Activated B cell treated with CpG ODN at 0.5 μM for 24 hours (primary cell): ENCODE measurements around the gene USH1C. TPM values are rescaled to one million over a fixed set of nuclear protein-coding genes. Genes with fewer than 3 reads are reported as not detected.

Experiments used
- ATAC-seq: fragments of 200-7000 bp; cut with Tn5 transposase; one replicate; pipeline ENCODE4 v1.10.0; 2021; ENCODE audit warnings: low read depth, mild to moderate bottlenecking, moderate library complexity
- CTCF ChIA-PET: fragments of 350-600 bp; sonication (Branson Sonifier 250); formaldehyde crosslinking; loops from one replicate; lab custom pipeline; 2021; ENCODE audit warnings: antibody characterized with exemption; lab: Charles Lee
- POLR2A ChIA-PET: fragments of 350-600 bp; sonication (Branson Sonifier 250); formaldehyde crosslinking; loops from one replicate; lab custom pipeline; 2021; ENCODE audit warnings: antibody characterized with exemption; lab: Charles Lee
- DNase-seq: peaks from one replicate; pipeline ENCODE4 v3.0.0; 2022
- H3K27ac Mint-ChIP-seq: one replicate; pipeline ENCODE4 v1.8.0; 2020; ENCODE audit warnings: mixed read lengths
- H3K27me3 Mint-ChIP-seq: one replicate; pipeline ENCODE4 v1.8.0; 2021; ENCODE audit warnings: mixed read lengths
- H3K36me3 Mint-ChIP-seq: one replicate; pipeline ENCODE4 v1.8.0; 2021; ENCODE audit warnings: low read depth, mixed read lengths
- H3K4me1 Mint-ChIP-seq: one replicate; pipeline ENCODE4 v1.8.0; 2021; ENCODE audit warnings: mixed read lengths
- H3K4me3 Mint-ChIP-seq: one replicate; pipeline ENCODE4 v1.8.0; 2020; ENCODE audit warnings: mild to moderate bottlenecking, mixed read lengths
- H3K9me3 Mint-ChIP-seq: one replicate; pipeline ENCODE4 v1.8.0; 2020; ENCODE audit warnings: mixed read lengths
- CTCF ChIP-seq: fragments of 200-600 bp; IDR thresholded peaks from one replicate; pipeline ENCODE4 v1.8.0; 2022; ENCODE audit warnings: antibody characterized with exemption, mild to moderate bottlenecking
- intact Hi-C: fragments of 100-400 bp; cut with micrococcal nuclease; formaldehyde crosslinking; loops from one replicate; pipeline ENCODE4 v1.15.1; 2024
- total RNA-seq: library from RNA; stranded (reverse); gene quantifications from 2 replicates; pipeline ENCODE4 v1.2.3, GENCODE V29; 2022

USH1C gene
- total RNA-seq, 1 donor from 2014 or later = not detected

GRCh38 chr11:17472467-17472866, 71.7 kb downstream of the USH1C start:
- no peaks in the 10 kb centered on the region for H3K36me3 Mint-ChIP-seq
- TF ChIP-seq CTCF = no peak
- ChIA-PET CTCF (no interaction called here), POLR2A (no interaction called here)
- H3K4me3 Mint-ChIP-seq = no peak overlapping the region
- H3K27me3 Mint-ChIP-seq = peaks cover 49% of the 10 kb centered on the region
- intact Hi-C loops = no loop called here
- ATAC-seq (no peak), DNase-seq (no peak)
- no peaks in the 10 kb centered on the region for H3K9me3 Mint-ChIP-seq
- H3K4me1 Mint-ChIP-seq = no peaks in the 10 kb centered on the region
- no peak overlapping the region for H3K27ac Mint-ChIP-seq

GRCh38 chr11:17471501-17471900, 72.7 kb downstream of the USH1C start:
- no peaks in the 10 kb centered on the region for H3K4me1 Mint-ChIP-seq
- POLR2A ChIA-PET = no interaction called here
- CTCF ChIA-PET = no interaction called here
- H3K4me3 Mint-ChIP-seq = no peak overlapping the region
- no peaks in the 10 kb centered on the region for H3K36me3 Mint-ChIP-seq
- DNase-seq (no peak), ATAC-seq (no peak)
- no peak for TF ChIP-seq CTCF
- H3K27ac Mint-ChIP-seq = no peak overlapping the region
- H3K27me3 Mint-ChIP-seq = peaks cover 43% of the 10 kb centered on the region
- H3K9me3 Mint-ChIP-seq = no peaks in the 10 kb centered on the region
- intact Hi-C loops = no loop called here

- no peak overlapping the region for H3K27ac Mint-ChIP-seq
- ChIA-PET POLR2A (no interaction called here), CTCF (no interaction called here)
- no peak overlapping the region for H3K4me3 Mint-ChIP-seq
- no peak for TF ChIP-seq CTCF
- no peaks in the 10 kb centered on the region for H3K9me3 Mint-ChIP-seq
- H3K36me3 Mint-ChIP-seq = no peaks in the 10 kb centered on the region
- H3K27me3 Mint-ChIP-seq = peaks cover 31% of the 10 kb centered on the region
- no peaks in the 10 kb centered on the region for H3K4me1 Mint-ChIP-seq
- intact Hi-C loops = no loop called here
- DNase-seq (no peak), ATAC-seq (no peak)
Observed at GRCh38 chr11:17469998-17470397, 74.2 kb downstream of the USH1C start.

- no peak for DNase-seq
- Mint-ChIP-seq H3K36me3 (no peaks in the 10 kb centered on the region), H3K9me3 (no peaks in the 10 kb centered on the region), H3K27ac (no peak overlapping the region), H3K27me3 (peaks cover 16% of the 10 kb centered on the region), H3K4me1 (no peaks in the 10 kb centered on the region), H3K4me3 (no peak overlapping the region)
- TF ChIP-seq CTCF = no peak
- no peak for ATAC-seq
- intact Hi-C loops = no loop called here
- POLR2A ChIA-PET = no interaction called here
- CTCF ChIA-PET = no interaction called here
Observed at GRCh38 chr11:17468122-17468521, 76.1 kb downstream of the USH1C start.

- H3K27ac Mint-ChIP-seq = no peak overlapping the region
- DNase-seq = no peak
- intact Hi-C loops = no loop called here
- no peak for ATAC-seq
- H3K27me3 Mint-ChIP-seq = peaks cover 4% of the 10 kb centered on the region
- no peaks in the 10 kb centered on the region for H3K9me3 Mint-ChIP-seq
- H3K4me1 Mint-ChIP-seq = no peaks in the 10 kb centered on the region
- POLR2A ChIA-PET = no interaction called here
- no peaks in the 10 kb centered on the region for H3K36me3 Mint-ChIP-seq
- CTCF ChIA-PET = no interaction called here
- TF ChIP-seq CTCF = no peak
- no peak overlapping the region for H3K4me3 Mint-ChIP-seq
Observed at GRCh38 chr11:17463546-17464174, 80.6 kb downstream of the USH1C start.
